Measurements from ENCODE around the gene KIF17.

KIF17 gene

GRCh38 chr1:20663969-20664715, 53.7 kb downstream of the KIF17 start:
- in situ Hi-C loops (cut with MboI; ENCODE audit: low sequenced_read_pairs), result no loop called here

- in situ Hi-C loops (cut with MboI; ENCODE audit: low sequenced_read_pairs), result no loop called here
Measured at GRCh38 chr1:20663365-20663764, 54.4 kb downstream of the KIF17 start.

- in situ Hi-C loops (cut with MboI; ENCODE audit: low sequenced_read_pairs), result no loop called here
Measured at GRCh38 chr1:20662110-20662475, 55.7 kb downstream of the KIF17 start.

GRCh38 chr1:20661207-20662109, 56.3 kb downstream of the KIF17 start, which contains the start of gene DDOST:
TSS of gene DDOST (minus strand) at chr1:20661369. CDS start at chr1:20661350, 19 bp downstream.
- in situ Hi-C loops (cut with MboI; ENCODE audit: low sequenced_read_pairs), result no loop called here

GRCh38 chr1:20660847-20661206, 57.0 kb downstream of the KIF17 start:
- in situ Hi-C loops (cut with MboI; ENCODE audit: low sequenced_read_pairs), result no loop called here

- in situ Hi-C loops (cut with MboI; ENCODE audit: low sequenced_read_pairs), result no loop called here
Measured at GRCh38 chr1:20660363-20660762, 57.4 kb downstream of the KIF17 start.

- in situ Hi-C loops (cut with MboI; ENCODE audit: low sequenced_read_pairs), result no loop called here
Measured at GRCh38 chr1:20658166-20658915, 59.5 kb downstream of the KIF17 start.

- in situ Hi-C loops (cut with MboI; ENCODE audit: low sequenced_read_pairs), result no loop called here
Measured at GRCh38 chr1:20657024-20657423, 60.8 kb downstream of the KIF17 start.

GRCh38 chr1:20654104-20654690, 63.6 kb downstream of the KIF17 start:
- in situ Hi-C loops (cut with MboI; ENCODE audit: low sequenced_read_pairs), result no loop called here

GRCh38 chr1:20652300-20652699, 65.5 kb downstream of the KIF17 start:
- in situ Hi-C loops (cut with MboI; ENCODE audit: low sequenced_read_pairs), result no loop called here

- in situ Hi-C loops (cut with MboI; ENCODE audit: low sequenced_read_pairs), result loop anchor here (25.0 kb wide), 1 partner anchor 737 kb away; the partner anchor contains the start of gene PLA2G2E
Measured at GRCh38 chr1:20648946-20649345, 68.9 kb downstream of the KIF17 start.

GRCh38 chr1:20648438-20648837, 69.4 kb downstream of the KIF17 start:
- in situ Hi-C loops (cut with MboI; ENCODE audit: low sequenced_read_pairs), result loop anchor here (25.0 kb wide), 1 partner anchor 736 kb away; the partner anchor contains the start of gene PLA2G2E

- in situ Hi-C loops (cut with MboI; ENCODE audit: low sequenced_read_pairs), result loop anchor here (25.0 kb wide), 1 partner anchor 733 kb away; the partner anchor contains the start of gene PLA2G2E
Measured at GRCh38 chr1:20645414-20645813, 72.4 kb downstream of the KIF17 start.

GRCh38 chr1:20644416-20644815, 73.4 kb downstream of the KIF17 start:
- in situ Hi-C loops (cut with MboI; ENCODE audit: low sequenced_read_pairs), result loop anchor here (25.0 kb wide), 1 partner anchor 732 kb away; the partner anchor contains the start of gene PLA2G2E

GRCh38 chr1:20643080-20643479, 74.7 kb downstream of the KIF17 start:
- in situ Hi-C loops (cut with MboI; ENCODE audit: low sequenced_read_pairs), result loop anchor here (25.0 kb wide), 1 partner anchor 731 kb away; the partner anchor contains the start of gene PLA2G2E

- in situ Hi-C loops (cut with MboI; ENCODE audit: low sequenced_read_pairs), result loop anchor here (25.0 kb wide), 1 partner anchor 730 kb away; the partner anchor contains the start of gene PLA2G2E
Measured at GRCh38 chr1:20641975-20642374, 75.8 kb downstream of the KIF17 start.

- in situ Hi-C loops (cut with MboI; ENCODE audit: low sequenced_read_pairs), result loop anchor here (25.0 kb wide), 1 partner anchor 728 kb away; the partner anchor contains the start of gene PLA2G2E
Measured at GRCh38 chr1:20640183-20640597, 77.6 kb downstream of the KIF17 start.

- in situ Hi-C loops (cut with MboI; ENCODE audit: low sequenced_read_pairs), result loop anchor here (5.0 to 25.0 kb wide), 3 partner anchors 65 to 725 kb away; partner anchors contain the start of gene PLA2G2E
Measured at GRCh38 chr1:20636785-20637347, 80.9 kb downstream of the KIF17 start.

- in situ Hi-C loops (cut with MboI; ENCODE audit: low sequenced_read_pairs), result loop anchor here (5.0 to 25.0 kb wide), 3 partner anchors 62 to 722 kb away; partner anchors contain the start of gene PLA2G2E
Measured at GRCh38 chr1:20634594-20635084, 83.2 kb downstream of the KIF17 start.
